ENCODE data around the gene HS6ST2.
"Not testable (repeated sequence)": the region's sequence is repeated elsewhere in the genome, so short reads cannot be mapped to it uniquely, and the experiment has no call there.

The HS6ST2 gene

GRCh38 chrX:132940727-132941327, 17.6 kb downstream of the HS6ST2 start:
- no peak for DNase-seq (ENCODE audit: low read depth)

- DNase-seq (ENCODE audit: low read depth), result no peak
Observed at GRCh38 chrX:132933170-132933569, 25.3 kb downstream of the HS6ST2 start.

GRCh38 chrX:132924426-132924825, 34.0 kb downstream of the HS6ST2 start:
- no peak for DNase-seq (ENCODE audit: low read depth)

GRCh38 chrX:132918523-132918922, 39.9 kb downstream of the HS6ST2 start:
- no peak for DNase-seq (ENCODE audit: low read depth)

- no peak for DNase-seq (ENCODE audit: low read depth)
Observed at GRCh38 chrX:132916349-132916748, 42.1 kb downstream of the HS6ST2 start.

GRCh38 chrX:132909643-132910042, 48.8 kb downstream of the HS6ST2 start:
- DNase-seq (ENCODE audit: low read depth), result peak; percentile 68

- no peak for DNase-seq (ENCODE audit: low read depth)
Observed at GRCh38 chrX:132908891-132909290, 49.5 kb downstream of the HS6ST2 start.

GRCh38 chrX:132900633-132901293, 57.7 kb downstream of the HS6ST2 start:
- no peak for DNase-seq (ENCODE audit: low read depth)

- DNase-seq (ENCODE audit: low read depth), result no peak
Observed at GRCh38 chrX:132887569-132887968, 70.9 kb downstream of the HS6ST2 start.

DNA sequence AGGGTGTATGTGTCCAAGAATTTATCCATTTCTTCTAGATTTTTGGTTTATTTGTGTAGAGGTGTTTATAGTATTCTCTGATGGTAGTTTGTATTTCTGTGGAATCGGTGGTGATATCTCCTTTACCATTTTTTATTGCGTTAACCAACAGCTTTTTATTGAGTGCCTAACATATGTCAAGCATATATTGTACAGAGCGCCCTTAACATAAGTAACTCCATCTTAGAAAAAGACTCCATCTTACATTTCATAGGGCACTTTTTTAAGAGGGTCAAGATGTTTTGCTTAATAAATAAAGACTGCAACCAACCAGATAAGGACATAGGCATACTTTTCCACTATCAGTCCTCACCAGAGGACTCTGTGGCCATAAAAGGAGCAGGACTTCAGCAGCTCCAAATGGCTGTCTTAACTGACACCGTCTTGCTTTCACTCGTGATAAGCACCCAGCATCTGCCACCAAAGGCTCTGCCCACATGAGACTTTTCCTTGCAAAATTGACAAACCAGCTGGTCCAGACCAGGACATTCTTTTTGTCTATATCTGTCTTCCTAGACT, 75.0 kb downstream of the HS6ST2 start:
- no peak for DNase-seq (ENCODE audit: low read depth)

DNA sequence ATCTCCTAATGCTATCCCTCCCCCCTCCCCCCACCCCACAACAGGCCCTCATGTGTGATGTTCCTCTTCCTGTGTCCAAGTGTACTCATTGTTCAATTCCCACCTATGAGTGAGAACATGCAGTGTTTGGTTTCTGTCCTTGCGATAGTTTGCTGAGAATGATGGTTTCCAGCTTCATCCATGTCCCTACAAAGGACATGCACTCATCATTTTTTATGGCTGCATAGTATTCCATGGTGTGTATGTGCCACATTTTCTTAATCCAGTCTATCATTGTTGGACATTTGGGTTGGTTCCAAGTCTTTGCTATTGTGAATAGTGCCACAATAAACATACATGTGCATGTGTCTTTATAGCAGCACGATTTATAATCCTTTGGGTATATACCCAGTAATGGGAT, 77.7 kb downstream of the HS6ST2 start:
- DNase-seq (ENCODE audit: low read depth), result not testable (repeated sequence)

DNA sequence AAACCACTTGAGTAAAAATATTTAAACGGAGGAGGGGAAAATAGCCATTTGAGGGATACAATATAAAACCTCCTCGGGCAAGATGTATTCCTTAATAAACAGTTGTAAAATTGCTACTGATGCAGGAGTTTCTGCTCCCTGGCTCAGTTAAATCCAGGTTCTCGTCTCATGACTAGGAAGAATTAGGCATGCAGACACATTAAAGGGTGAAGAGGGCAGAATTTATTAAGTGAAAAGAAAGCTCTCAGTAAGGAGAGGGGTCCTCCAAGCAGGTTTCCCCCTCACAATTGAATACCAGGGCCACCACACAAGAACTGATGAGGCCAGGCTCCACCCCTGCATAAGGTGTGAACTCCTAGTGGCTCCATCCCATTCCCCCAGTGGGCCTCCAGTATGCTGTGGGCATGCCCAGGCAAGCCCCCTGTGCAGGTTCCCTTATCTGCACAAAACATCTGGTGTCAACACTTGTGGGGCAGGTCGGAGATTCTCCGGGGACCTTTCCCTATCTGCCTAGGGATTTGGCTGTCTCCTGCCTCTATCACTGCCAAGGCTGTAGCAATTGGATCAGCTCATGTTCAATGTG, 80.4 kb downstream of the HS6ST2 start:
- DNase-seq (ENCODE audit: low read depth), result no peak

GRCh38 chrX:132876523-132877338, 81.7 kb downstream of the HS6ST2 start:
- no peak for DNase-seq (ENCODE audit: low read depth)

DNA sequence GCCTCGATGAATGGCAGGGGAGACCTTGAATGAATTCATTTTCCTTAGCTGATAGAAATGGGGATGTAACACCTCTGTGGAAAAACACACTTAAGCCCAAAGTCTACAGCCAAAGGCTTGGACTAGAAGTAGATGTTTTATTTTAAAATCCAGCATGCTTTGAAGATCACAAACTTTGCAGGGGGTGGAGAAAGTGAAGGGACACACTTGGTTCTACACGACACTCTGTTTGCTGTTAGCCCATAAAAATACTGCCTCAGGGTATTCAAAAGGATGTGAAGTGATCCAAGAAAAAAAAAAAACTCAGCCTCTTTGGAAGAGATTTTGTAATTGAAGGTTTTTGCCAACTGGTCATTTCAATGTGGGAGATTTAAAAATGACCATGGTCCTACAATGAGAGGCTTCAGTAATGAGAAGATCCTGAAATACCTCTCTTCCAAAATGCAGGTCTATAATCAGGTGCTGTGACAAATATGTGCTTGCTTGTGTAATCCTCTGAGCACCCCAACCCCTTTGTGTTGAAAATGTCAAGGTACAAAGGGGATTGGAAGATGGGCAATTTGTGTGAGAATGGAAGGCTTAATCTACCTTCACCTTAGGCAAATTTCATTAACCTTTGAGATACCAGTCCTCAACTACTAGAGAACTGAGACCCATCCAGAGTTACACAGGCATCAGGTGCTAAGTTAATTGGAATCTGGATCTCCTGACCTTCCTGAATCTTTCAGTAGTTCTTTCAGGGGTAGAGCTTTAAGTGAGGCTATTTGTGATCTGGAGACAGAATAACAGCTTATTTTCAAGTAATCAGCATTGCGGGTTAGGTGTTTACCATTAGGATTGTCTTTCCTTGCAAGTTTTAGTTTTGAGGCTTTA, 82.5 kb downstream of the HS6ST2 start:
- no peak for DNase-seq (ENCODE audit: low read depth)

DNA sequence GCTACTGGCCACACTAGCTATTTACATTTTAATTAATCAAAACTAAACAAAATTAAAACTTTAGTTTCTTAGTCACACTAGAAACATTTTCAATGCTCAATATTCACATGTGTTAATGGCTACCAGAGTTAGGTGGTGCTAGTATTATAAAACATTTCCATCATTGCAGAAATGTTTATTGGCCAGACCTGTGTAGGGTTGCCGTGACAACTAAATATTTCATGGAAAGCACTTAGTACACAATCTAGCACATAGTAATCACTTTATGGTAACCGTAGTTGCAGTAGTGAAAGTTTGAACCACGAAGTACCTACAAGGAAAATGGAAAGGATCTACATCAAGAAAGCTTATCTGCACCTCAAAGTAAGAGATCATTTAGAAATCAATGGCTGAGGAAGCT, 95.9 kb downstream of the HS6ST2 start:
- no peak for DNase-seq (ENCODE audit: low read depth)

GRCh38 chrX:132861076-132861475, 97.4 kb downstream of the HS6ST2 start:
- no peak for DNase-seq (ENCODE audit: low read depth)

GRCh38 chrX:132860200-132860599, 98.2 kb downstream of the HS6ST2 start:
- DNase-seq (ENCODE audit: low read depth), result no peak

DNA sequence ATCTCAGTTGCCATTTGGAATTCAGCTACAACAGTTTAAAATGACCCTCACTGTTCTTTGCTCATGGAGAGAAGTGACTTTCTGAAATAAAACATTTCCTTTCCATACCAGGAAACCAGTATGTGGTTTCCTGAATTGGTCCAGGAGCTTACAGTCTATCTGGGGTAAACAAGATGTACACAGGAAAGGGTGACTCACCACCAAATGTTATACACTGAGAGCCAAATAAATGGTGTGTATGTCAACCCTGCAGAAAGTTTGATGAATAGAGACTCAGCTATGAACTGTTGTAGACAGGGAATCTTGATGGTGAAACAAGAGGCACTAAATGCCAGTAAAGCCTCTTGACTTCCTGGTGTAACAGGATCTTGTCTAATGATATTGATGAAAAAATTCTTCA, 100.4 kb downstream of the HS6ST2 start:
- DNase-seq (ENCODE audit: low read depth), result no peak

GRCh38 chrX:132855780-132856341, 102.6 kb downstream of the HS6ST2 start:
- DNase-seq (ENCODE audit: low read depth), result no peak

- no peak for DNase-seq (ENCODE audit: low read depth)
Observed at GRCh38 chrX:132853040-132853439, 105.4 kb downstream of the HS6ST2 start.

- no peak for DNase-seq (ENCODE audit: low read depth)
Observed at GRCh38 chrX:132848296-132848970, 110.0 kb downstream of the HS6ST2 start.

Data from HS-5 (cell line).